Measurements from ENCODE around the gene PLXNA2. TPM values are rescaled to one million over a fixed set of nuclear protein-coding genes. Genes with fewer than 3 reads are reported as not detected.

The PLXNA2 gene
- total and polyA plus RNA-seq, 2 donors (not counting 1 experiment from before 2014, with no cell fraction given) = 0.31 to 1.2 TPM

- H3K4me3 Mint-ChIP-seq = peak overlapping the region; percentile 48
These were observed 8.0 kb downstream of the PLXNA2 start for GRCh38 chr1:208235982-208236761.

More at GRCh38 chr1:208235982-208236761, 8.0 kb downstream of the PLXNA2 start:
- Mint-ChIP-seq H3K4me1 (peaks cover 13% of the 10 kb centered on the region), H3K9me3 (ENCODE audit: insufficient read depth) (no peaks in the 10 kb centered on the region), H3K27ac (no peak overlapping the region), H3K27me3 (peaks cover 31% of the 10 kb centered on the region)
- H3K4me3 ChIP-seq (ENCODE audit: control extremely low read depth in 1 of 5, extremely low read depth in 1 of 5, insufficient read depth in 1 of 5, low read depth in 2 of 5, low read length in 4 of 5) = peak overlapping the region in 1 of 5 experiments; percentile 27
- no peaks in the 10 kb centered on the region for H3K79me2 ChIP-seq (ENCODE audit: control insufficient read depth, insufficient read depth, low read length)
- ATAC-seq (ENCODE audit: low read depth) (no peak), DNase-seq (peak; percentile 18)
- H4K20me1 ChIP-seq (ENCODE audit: control insufficient read depth, insufficient read depth, low read length, poor library complexity, severe bottlenecking) = no peaks in the 10 kb centered on the region
- WGBS (ENCODE audit: insufficient coverage) = 14% methylated on average over 14 of the region's 17 CpGs
- peak overlapping the region; percentile 62 for H3K4me2 ChIP-seq (replicated peaks; ENCODE audit: low read depth, low read length, poor library complexity, severe bottlenecking)
- intact Hi-C loops (cut with micrococcal nuclease) = no loop called here
- peak overlapping the region; percentile 76 for H2AFZ ChIP-seq (ENCODE audit: insufficient read depth, low read depth, low read length, poor library complexity, severe bottlenecking)
- ChIA-PET CTCF (interaction anchor here (1.4 to 3.7 kb wide), 3 partner anchors 8 to 144 kb away, joined by 3 to 29 read pairs (median 15); partner anchors contain the start of gene PLXNA2), POLR2A (no interaction called here)
- H3K9ac ChIP-seq (ENCODE audit: low read length) = peak overlapping the region; percentile 15
- no peak overlapping the region for H3K27ac ChIP-seq (ENCODE audit: low read length in 2 of 2)
- H3K36me3 ChIP-seq (replicated peaks in 1 of 2; ENCODE audit: control extremely low read depth in 1 of 2, control insufficient read depth in 1 of 2, extremely low read depth in 1 of 2, insufficient read depth in 2 of 2, low read length in 1 of 2) = no peaks in the 10 kb centered on the region
- no peak for TF ChIP-seq EZH2 (IDR thresholded peaks at IDR 0.05; ENCODE audit: borderline replicate concordance, insufficient read depth, low read depth, low read length, poor library complexity, severe bottlenecking)
- TF ChIP-seq CTCF (IDR thresholded peaks at IDR 0.05) = no peak
- peaks cover 13% of the 10 kb centered on the region in 2 donors for H3K4me1 ChIP-seq (ENCODE audit: control insufficient read depth in 2 of 2, insufficient read depth in 2 of 2, low read length in 2 of 2)
- no peaks in the 10 kb centered on the region for H3K27me3 ChIP-seq (replicated peaks in 1 of 4; ENCODE audit: control extremely low read depth in 1 of 4, control insufficient read depth in 3 of 4, insufficient read depth in 4 of 4, low read length in 3 of 4)
- no peaks in the 10 kb centered on the region for H3K9me3 ChIP-seq (ENCODE audit: control extremely low read depth in 1 of 3, control insufficient read depth in 2 of 3, insufficient read depth in 1 of 3, low read length in 2 of 3)
